ENCODE results near the gene TMEM121B.

Gene TMEM121B

GRCh38 chr22:17137170-17137569 lies 16.0 kb upstream of the TMEM121B start:
- intact Hi-C loops (cut with DNase I; ENCODE audit: low total_unique reads), result no loop called here
- Histone ChIP-seq H3K4me3 (no peak overlapping the region), H3K9me3 (no peaks in the 10 kb centered on the region), H3K36me3 (peaks cover 24 to 70% (median 49%) of the 10 kb centered on the region in 3 donors), H3K27me3 (no peaks in the 10 kb centered on the region), H3K4me1 (no peaks in the 10 kb centered on the region), H3K27ac (no peak overlapping the region)
- DNase-seq, result no peak
- TF ChIP-seq CTCF (IDR thresholded peaks at IDR 0.05), result no peak

GRCh38 chr22:17135153-17135760 lies 14.1 kb upstream of the TMEM121B start:
- peaks cover 11 to 51% (median 38%) of the 10 kb centered on the region in 3 donors for H3K36me3 ChIP-seq
- TF ChIP-seq CTCF (IDR thresholded peaks at IDR 0.05), result no peak
- DNase-seq, result no peak

GRCh38 chr22:17133137-17133536 lies 12.0 kb upstream of the TMEM121B start:
- no peaks in the 10 kb centered on the region for H3K4me1 ChIP-seq
- peaks cover 7 to 30% (median 20%) of the 10 kb centered on the region in 3 donors for H3K36me3 ChIP-seq
- intact Hi-C loops (cut with DNase I; ENCODE audit: low total_unique reads), result no loop called here
- no peak overlapping the region for H3K4me3 ChIP-seq
- no peak for DNase-seq
- H3K9me3 ChIP-seq, result no peaks in the 10 kb centered on the region
- no peak overlapping the region for H3K27ac ChIP-seq
- TF ChIP-seq CTCF (IDR thresholded peaks at IDR 0.05), result no peak
- H3K27me3 ChIP-seq, result no peaks in the 10 kb centered on the region

More at GRCh38 chr22:17135153-17135760, 14.1 kb upstream of the TMEM121B start:
- H3K4me1 ChIP-seq, result no peaks in the 10 kb centered on the region
- no peaks in the 10 kb centered on the region for H3K9me3 ChIP-seq
- no peaks in the 10 kb centered on the region for H3K27me3 ChIP-seq
- intact Hi-C loops (cut with DNase I; ENCODE audit: low total_unique reads), result no loop called here
- H3K27ac ChIP-seq, result no peak overlapping the region
- H3K4me3 ChIP-seq, result no peak overlapping the region

- H3K9me3 ChIP-seq, result no peaks in the 10 kb centered on the region
- H3K27ac ChIP-seq, result no peak overlapping the region
- DNase-seq, result no peak
- no peak for TF ChIP-seq CTCF (IDR thresholded peaks at IDR 0.05)
- intact Hi-C loops (cut with DNase I; ENCODE audit: low total_unique reads), result no loop called here
- H3K36me3 ChIP-seq, result peaks cover 0 to 20% (median 10%) of the 10 kb centered on the region in 3 donors
- H3K4me3 ChIP-seq, result no peak overlapping the region
- H3K4me1 ChIP-seq, result no peaks in the 10 kb centered on the region
- H3K27me3 ChIP-seq, result no peaks in the 10 kb centered on the region
Measured at GRCh38 chr22:17132112-17132511, 11.0 kb upstream of the TMEM121B start.

- H3K27ac ChIP-seq, result no peak overlapping the region
- peaks cover 0 to 16% (median 6%) of the 10 kb centered on the region in 3 donors for H3K36me3 ChIP-seq
- DNase-seq, result no peak
- intact Hi-C loops (cut with DNase I; ENCODE audit: low total_unique reads), result no loop called here
- no peaks in the 10 kb centered on the region for H3K27me3 ChIP-seq
- H3K4me1 ChIP-seq, result no peaks in the 10 kb centered on the region
- H3K9me3 ChIP-seq, result no peaks in the 10 kb centered on the region
- H3K4me3 ChIP-seq, result no peak overlapping the region
- no peak for TF ChIP-seq CTCF (IDR thresholded peaks at IDR 0.05)
Measured at GRCh38 chr22:17131686-17132085, 10.5 kb upstream of the TMEM121B start.

GRCh38 chr22:17130199-17130598 lies 9.0 kb upstream of the TMEM121B start:
- Histone ChIP-seq H3K27me3 (no peaks in the 10 kb centered on the region), H3K4me1 (no peaks in the 10 kb centered on the region), H3K4me3 (no peak overlapping the region), H3K36me3 (peaks cover 0 to 8% (median 6%) of the 10 kb centered on the region in 3 donors), H3K9me3 (no peaks in the 10 kb centered on the region), H3K27ac (no peak overlapping the region)
- DNase-seq, result no peak
- TF ChIP-seq CTCF (IDR thresholded peaks at IDR 0.05), result no peak
- intact Hi-C loops (cut with DNase I; ENCODE audit: low total_unique reads), result no loop called here
